GM18517 (cell line): ENCODE results near the gene SYNDIG1L.

Source experiments
- ATAC-seq: cut with Tn5 transposase; IDR thresholded peaks from one replicate; pipeline ENCODE4 v1.9.1; 2021; ENCODE audit warnings: mild to moderate bottlenecking, moderate library complexity; ENCODE audit not compliant: unreplicated experiment

Gene SYNDIG1L

GRCh38 chr14:74429991-74430390 lies 4.0 kb upstream of the SYNDIG1L start:
- ATAC-seq: no peak

- no peak for ATAC-seq
Observed at GRCh38 chr14:74429221-74429691, 3.2 kb upstream of the SYNDIG1L start.

- ATAC-seq: no peak
Observed at GRCh38 chr14:74427651-74428050, 1.6 kb upstream of the SYNDIG1L start.

- ATAC-seq: no peak
Observed at GRCh38 chr14:74425525-74426201, 347 bp downstream of the SYNDIG1L start.

DNA sequence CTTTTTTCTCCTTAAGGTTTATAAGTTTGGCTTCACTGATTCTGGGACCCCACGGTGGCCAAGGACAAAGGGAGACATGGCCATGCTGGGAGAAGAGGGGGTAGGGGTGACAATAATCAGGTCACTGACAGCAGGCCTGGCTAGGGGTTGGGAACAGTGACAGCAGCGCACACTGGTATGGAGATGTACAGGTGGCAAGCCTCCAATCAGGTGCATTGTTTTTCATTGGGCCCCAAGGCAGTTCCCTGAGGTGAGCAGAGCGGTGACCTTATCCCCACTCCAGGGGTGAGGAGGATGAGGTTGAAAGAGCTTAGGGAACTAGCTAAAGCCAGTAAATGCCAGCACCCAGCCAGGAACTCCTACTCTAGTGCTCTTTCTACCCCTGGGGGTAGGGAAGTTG lies 1.4 kb downstream of the SYNDIG1L start:
- no peak for ATAC-seq

GRCh38 chr14:74423246-74423645 lies 2.8 kb downstream of the SYNDIG1L start:
- ATAC-seq: no peak

DNA sequence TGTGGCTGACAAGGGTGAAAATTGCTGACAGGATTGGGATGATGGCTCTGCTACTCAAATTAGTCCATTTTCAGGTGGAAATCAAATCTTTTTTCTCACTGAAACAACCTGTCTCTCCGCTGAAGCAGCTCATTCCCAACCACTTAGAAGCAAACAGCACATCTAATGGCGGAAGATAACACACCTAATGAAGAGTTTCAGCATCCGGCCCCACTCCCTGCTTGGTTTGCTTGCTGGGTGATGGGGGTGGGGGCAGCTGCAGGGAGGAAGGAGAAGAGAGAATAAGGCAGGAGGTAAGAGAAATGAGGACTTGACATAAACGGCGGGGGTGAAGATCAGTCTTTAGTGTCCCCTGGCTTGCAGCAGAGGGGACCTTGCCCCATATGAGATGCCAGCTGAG lies 4.0 kb downstream of the SYNDIG1L start:
- no peak for ATAC-seq

- ATAC-seq: no peak
Observed at GRCh38 chr14:74419086-74419485, 6.9 kb downstream of the SYNDIG1L start.

DNA sequence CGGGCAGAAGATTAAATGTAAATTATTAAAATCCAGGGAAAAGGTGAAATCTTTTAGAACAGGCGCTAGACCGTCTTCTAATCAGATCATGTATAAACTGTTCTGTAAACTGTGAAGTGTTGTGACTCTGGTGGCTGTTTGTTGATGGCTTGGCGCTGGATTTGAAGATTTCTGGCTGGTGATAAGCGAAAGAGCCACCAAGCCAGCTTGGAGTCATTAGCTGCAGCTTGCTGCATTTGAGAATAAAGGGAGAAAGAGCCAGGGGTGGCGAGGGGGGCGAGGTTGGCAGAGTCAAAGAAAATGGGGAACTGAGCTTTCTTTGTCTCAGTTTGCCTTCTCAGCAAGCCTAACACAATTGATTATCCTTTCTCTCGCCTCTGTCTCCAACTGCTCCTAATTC lies 8.0 kb downstream of the SYNDIG1L start:
- ATAC-seq: no peak

DNA sequence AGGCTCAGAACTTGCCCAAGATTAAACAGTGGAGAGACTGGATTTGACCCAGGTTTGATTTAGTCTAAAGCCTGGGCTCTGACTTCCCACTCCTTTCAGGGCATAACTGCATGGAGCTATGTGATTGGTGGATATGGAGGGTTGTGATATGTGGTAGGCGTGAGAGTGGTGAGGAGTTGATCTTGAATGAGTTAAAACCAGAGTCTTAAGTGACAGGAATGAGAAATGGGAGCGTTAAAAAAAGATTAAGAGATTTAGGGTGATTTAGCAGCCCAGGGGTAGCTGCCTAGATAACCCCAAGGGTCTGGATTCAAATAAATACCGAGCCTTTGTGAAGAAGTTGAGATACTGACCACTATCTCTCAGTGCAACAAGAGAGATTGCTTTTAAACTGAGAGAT lies 8.4 kb downstream of the SYNDIG1L start:
- no peak for ATAC-seq

DNA sequence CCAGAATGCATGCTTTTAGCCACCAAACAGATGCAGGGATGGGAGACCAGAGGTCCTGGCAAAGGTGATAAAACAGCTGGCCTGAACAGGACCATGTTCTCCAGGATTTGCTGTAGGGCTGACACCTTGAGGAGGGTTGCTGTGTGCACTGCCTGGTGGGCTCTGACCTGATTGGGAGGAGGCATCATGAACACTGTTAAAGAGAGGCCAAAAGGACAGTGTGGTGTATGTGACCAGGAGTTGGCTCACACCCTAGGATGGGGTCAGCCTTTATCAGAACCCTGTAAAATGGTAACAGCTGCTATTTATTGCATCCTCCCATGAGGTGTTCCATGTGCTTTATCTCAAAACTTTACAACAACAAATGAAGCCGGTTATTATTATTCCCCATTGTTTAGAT lies 8.8 kb downstream of the SYNDIG1L start:
- no peak for ATAC-seq

DNA sequence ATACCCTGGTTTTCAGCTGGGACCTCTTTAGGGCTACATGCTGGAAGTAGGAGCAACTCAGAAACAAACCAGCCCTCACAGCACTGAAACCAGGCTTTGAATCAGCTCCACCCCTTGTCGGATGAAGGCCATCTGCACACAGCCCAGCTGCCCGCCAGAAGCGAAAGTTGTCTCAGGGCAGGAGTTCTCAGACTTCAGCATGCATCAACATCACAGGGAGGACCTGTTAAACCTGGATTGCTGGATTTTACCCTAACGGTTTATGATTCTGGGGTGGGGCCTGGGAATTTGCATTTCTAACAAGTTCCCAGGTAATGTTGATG lies 10.9 kb downstream of the SYNDIG1L start:
- ATAC-seq: no peak

DNA sequence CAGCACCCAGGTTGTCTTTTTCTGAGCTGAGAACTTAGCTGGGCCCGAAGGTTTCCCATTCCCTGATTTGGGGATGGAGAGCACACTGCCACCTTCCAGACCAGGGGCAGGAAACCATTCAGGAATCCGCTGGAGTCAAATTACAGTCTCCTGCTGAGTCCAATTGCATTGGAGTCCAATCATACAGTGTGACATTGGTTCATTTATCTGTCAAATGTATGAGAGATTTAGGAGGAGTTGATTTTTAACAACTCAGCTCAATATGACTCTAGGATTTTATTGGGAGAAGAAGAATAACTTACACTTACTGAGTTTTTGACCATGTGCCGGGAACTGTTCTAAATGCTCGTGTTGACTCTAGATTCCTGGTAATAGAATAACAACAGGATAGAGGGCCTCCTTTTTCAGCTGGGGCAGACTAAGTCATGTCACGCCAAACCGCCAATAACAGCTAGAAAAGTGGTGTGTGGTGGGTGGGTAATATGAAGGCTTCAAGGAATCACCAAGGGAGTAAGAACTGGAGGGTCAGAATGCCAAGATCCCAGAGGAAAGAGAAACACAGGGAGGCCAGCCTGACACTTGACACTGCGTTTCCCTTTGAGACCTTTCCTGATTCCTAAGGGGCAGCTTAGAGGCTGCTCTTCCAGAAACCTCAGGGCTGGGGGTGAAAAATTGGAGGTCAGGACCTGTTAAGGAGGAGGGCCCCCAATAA lies 11.5 kb downstream of the SYNDIG1L start:
- no peak for ATAC-seq

GRCh38 chr14:74413627-74414026 lies 12.4 kb downstream of the SYNDIG1L start:
- no peak for ATAC-seq

DNA sequence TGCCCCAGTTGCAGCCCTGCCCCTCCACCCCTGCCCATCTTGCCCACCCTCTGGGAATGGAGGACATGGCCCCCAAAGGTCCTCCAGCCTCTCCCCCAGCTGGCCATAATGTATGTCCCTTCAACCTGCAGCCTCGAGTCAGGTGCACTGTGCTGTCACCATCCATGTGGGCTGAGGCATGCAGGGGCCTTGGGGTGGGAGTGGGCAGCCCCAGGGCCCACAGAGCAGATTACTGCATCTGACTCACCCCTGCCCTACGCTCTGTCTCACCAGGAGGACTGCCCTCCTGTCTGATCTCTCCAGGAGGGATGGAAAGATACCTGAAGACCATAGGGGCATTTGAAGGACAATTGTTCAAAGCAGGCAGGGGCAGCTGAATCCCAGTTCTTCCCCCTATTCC lies 13.3 kb downstream of the SYNDIG1L start:
- ATAC-seq: no peak

GRCh38 chr14:74411671-74412070 lies 14.3 kb downstream of the SYNDIG1L start:
- ATAC-seq: no peak

DNA sequence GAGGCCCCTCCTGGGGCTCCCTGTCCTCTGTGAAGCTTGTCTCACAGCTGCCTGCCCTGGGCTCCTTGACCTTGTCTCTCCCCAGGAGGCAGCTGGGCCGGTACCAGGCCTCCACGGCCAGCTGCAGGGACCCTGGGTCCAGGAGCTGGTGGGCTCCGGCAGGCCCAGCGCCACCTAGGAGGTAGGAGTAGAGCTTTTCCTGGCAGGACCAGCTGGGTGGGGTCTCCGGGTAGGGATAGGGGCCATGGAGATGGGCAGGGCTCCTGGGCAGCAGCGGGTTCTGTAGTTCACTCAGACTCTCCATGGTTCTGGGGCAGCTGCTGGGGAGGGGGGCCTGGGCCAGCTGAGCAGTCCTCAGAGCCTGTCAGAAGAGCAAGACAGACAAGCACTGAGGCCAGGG lies 16.6 kb downstream of the SYNDIG1L start:
- no peak for ATAC-seq

DNA sequence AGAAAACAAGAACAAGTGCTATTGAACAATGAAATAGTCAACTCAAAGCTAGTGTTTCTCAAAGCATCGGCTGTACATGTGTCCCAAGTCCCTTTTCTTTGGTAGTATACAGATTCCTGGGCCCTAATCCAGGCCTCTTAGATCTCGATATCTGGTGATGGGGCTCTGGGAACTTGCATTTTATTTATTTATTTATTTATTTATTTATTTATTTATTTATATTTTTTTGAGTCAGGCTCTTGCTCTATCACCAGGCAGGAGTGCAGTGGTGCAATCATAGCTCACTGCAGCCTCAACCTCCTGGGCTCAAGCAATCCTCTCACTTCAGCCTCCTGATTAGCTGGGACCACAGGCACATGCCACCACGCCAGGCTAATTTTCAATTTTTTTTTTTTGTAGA lies 17.1 kb downstream of the SYNDIG1L start:
- no peak for ATAC-seq

- ATAC-seq: no peak
Observed at GRCh38 chr14:74407801-74408154, 18.2 kb downstream of the SYNDIG1L start.

DNA sequence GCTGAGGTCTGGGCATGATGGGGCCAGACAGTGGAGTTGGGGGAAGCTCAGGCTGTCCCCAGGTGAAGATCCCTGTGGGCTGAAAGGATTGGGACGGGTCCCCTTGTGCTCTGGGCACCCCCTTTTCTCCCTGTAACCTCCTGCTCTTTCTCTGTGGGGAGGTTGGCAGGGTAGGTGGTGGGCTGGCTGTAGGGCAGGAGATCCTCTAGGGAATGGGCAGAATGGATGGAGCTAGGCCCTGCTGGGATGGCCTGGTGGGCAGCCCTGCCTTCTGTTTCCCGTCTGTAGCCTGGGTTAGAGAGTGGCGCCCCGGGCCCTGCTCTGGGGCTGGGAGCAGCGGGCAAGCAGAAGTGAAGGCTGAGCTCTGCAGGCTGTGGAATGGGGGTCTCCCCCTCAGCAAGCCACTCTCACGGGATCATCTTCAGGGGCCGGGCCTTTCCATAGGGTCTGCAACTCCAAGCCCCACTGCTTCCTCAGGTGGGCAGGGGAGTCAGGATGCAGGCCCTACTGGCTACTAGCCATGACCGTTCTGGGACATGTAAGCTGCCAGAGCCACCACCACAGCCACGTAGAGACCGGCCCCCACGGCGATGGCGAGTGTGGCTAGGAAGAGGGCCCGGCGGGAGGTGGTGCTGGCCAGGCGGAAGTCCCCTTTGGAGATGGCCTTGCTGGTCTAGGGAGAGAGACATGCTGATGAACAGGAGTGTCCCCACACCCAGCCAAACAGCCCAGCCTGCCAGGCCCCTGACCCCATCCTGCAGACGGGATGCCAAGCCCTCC lies 18.8 kb downstream of the SYNDIG1L start:
- no peak for ATAC-seq

DNA sequence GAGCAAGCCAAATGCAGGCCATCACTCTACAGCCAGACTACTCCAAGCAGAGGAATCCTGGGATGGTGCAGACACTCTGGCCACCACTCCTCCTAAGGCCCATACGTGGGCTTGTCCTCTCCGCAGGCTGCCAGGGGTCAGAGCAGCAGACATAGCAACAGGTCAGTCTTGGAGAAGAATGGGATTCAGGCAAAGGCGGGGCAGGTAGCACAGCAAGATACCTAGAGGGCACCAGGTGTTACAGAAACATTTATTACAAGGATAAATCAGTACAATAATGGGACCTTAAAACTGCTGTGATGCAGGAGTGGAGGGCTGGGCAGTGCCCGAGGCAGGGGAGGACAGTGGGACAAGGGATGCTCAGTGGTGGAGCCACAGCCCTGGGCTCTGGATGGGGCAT lies 20.3 kb downstream of the SYNDIG1L start:
- no peak for ATAC-seq

- ATAC-seq: no peak
Observed at GRCh38 chr14:74404435-74404834, 21.6 kb downstream of the SYNDIG1L start.
